HG03442 (cell line): ENCODE results near the gene RBM47.

Experiments
- ATAC-seq: cut with Tn5 transposase; IDR thresholded peaks from one replicate; pipeline ENCODE4 v1.9.1; 2021; ENCODE audit warnings: mild to moderate bottlenecking, moderate library complexity; ENCODE audit not compliant: unreplicated experiment

Gene RBM47

GRCh38 chr4:40626183-40626990, 3.3 kb downstream of the RBM47 start:
- no peak for ATAC-seq

GRCh38 chr4:40623707-40624106, 6.0 kb downstream of the RBM47 start:
- ATAC-seq: no peak

DNA sequence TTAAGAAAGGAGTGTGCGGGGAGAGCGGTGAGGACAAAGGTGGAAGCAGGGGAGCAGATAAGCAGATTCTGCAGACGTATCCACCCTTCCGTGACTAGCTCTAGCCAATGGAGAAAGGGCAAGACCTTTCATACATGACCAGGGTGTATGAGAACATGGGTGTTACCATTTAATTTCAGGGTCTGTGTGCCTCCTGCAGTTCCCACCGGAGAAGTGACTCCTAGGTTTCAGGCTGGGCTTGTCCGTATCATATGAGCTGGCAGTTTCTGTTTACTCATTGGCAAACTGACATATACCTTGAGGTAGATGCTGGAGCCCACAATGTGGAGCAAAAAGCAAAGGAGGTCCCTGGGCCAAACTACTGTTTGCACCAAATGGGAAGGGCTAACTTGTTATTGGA, 6.8 kb downstream of the RBM47 start:
- ATAC-seq: peak; percentile 47

DNA sequence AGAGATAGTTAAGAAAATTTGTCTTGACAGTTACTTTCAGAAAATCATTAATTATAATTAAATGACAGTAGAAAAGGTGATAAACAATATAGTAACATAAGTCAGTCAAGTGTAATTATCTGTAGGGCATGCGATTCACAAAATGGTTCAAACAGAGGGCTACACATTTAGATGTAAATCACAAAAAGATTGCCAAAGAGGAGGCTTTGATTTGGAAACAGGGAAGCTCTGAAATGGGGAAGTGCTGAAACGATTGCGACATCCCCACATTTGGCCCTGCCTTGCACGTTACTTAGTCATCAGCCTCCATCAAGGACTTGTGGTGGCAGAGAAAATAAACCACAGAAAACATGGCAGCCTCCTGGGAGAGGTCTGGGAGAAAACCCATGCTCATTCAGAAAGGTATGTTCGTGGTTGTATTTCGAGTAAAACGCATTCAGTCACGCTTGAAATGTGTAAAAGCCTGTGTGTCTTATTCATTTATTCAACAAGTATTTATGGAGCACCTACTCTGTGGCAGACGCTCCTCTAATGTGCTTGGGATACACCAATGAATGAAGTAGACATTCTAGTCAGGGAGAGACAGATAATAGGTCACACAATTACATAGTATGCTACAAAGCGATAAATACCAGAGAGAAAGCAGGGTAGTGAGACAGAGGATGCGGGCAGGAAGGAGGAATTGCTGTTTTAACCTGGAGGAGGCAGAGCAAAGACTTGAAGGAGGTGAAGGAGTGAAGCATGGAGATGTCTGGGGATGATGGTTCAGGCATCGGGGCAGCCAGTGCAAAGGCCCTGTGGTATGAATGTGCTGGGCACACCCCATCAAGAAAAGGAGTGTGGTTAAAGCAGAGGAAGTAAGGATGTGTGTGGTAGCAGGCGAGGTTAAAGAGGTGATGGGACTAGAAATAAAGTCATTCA, 7.8 kb downstream of the RBM47 start:
- ATAC-seq: peak; percentile 59

- no peak for ATAC-seq
These were observed 8.5 kb downstream of the RBM47 start for GRCh38 chr4:40621229-40621591.

DNA sequence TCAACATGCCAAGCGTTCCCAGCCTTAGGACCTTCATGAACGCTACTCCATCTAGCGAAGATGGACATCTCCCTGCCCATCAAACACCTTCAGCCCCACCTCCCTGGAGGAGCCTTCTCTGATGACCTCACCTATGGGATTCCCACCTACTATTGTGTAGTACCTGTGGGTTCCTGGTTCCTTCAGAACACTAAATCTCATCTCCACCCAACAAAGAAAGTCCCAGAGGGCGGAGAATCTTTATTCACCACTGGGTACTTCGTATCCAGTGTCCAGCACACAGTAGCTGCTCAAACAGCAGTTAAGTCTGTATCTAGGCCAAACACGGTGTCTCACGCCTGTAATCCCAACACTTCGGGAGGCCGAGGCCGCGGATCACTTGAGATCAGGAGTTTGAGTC, 10.1 kb downstream of the RBM47 start:
- no peak for ATAC-seq

DNA sequence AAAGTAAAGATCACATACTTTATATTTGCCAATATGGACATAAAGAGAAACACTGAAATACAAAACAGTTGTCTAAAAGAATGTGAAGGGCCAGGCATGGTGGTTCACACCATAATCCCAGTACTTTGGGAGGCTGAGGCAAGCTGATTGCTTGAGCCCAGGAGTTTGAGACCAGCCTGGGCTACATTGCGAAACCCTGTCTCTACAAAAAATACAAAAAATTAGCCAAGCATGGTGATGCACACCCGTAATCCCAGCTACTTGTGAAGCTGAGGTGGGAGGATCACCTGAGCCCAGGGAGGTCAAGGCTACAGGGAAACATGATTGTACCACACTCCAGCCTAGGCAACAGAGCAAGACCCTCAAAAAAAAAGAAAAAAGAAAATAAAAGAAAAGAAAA, 11.8 kb downstream of the RBM47 start:
- no peak for ATAC-seq

GRCh38 chr4:40614031-40614430, 15.6 kb downstream of the RBM47 start:
- ATAC-seq: no peak

DNA sequence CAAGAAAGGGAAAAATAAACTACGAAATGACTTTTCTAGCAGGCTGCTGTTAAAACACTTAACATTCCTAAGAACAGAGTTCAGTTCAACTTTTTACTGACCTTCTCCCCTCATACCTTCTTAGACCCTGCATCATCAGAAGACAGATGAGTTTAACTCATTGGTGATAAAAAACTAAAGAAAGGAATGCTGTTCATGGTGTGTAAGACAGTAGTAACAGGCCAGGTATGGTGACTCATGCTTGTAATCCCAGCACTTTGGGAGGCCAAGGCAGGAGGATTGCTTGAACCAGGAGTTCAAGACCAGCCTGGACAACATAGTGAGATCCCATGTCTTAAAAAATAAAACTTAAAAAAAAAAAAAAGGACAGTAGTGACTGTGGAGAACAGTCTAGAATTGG, 16.2 kb downstream of the RBM47 start:
- ATAC-seq: no peak

GRCh38 chr4:40612831-40613230, 16.8 kb downstream of the RBM47 start:
- no peak for ATAC-seq

DNA sequence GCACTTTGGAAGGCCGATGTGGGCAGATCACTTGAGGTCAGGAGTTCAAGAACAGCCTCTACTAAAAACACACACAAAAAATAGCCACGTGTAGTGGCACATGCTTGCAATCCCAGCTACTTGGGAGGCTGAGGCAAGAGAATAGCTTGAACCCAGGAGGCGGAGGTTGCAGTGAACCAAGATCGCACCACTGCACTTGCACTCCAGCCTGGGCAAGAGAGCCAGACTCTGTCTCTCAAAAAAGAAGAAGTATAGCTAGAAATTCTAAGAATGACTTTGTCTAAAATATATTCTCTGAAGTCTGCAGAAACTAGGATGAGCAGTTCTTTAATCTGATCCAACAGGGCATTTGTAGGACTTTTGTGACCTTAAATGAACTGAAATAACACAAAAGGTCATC, 17.4 kb downstream of the RBM47 start:
- no peak for ATAC-seq

GRCh38 chr4:40608628-40609027, 21.0 kb downstream of the RBM47 start:
- ATAC-seq: no peak

DNA sequence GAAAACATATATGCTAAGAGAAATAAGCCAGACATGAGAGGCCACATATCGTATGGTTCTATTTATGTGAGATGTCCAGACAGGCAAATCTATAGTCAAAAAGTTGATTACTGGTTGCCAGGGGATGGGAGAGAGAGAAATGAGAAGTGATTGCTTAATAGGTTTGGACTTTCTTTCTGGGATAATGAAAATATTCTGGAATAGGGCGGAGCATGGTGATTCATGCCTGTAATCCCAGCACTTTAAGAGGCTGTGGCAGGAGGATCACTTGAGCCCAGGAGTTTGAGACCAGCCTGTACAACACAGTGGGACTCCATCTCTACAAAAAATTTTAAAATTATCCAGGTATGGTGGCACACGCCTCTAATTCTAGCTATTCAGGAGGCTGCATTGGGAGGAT, 22.4 kb downstream of the RBM47 start:
- no peak for ATAC-seq

DNA sequence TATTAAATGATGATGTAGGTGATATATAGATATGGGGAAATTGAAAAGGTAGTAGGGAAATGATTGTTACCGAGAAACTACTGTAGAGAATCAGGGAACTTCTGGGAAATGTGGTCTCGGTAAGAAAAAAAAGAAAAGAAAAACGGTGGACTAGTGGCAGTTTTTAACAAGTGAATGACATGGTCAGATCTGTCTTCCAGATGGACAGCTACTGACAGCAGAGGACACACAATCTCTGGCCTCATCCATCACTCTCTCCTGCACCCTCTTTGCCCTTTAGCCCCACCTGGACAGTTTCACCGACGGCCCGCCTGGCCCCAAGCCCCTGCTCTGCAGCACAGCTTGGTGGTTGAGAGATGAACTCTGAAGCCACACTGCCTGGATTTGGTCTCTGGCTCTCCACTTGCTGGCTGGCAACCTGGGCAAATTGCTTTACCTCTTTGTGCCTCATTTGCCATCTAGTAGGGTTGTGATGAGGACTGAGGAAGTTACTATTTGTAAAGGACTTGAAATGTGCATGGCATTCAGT, 23.4 kb downstream of the RBM47 start:
- no peak for ATAC-seq

DNA sequence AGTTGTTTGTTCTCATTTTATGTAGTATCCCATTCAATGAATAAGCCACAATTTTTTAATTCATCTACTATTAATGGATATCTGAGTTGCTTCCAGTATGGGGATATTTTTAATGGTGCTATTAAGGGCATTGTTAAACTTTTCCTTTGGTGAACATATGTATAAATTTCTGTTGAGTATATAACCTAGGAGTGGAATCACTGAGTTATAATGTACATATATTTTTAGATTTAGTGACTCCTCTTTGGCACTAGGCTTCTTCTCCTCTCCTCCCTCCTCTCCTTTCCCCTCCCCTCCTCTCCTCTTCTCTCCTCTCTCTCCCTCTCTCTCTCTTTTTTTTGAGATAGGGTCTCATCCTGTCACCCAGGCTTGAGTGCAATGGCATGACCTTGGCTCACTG, 26.4 kb downstream of the RBM47 start:
- no peak for ATAC-seq

GRCh38 chr4:40601641-40602040, 28.0 kb downstream of the RBM47 start:
- no peak for ATAC-seq

- no peak for ATAC-seq
These were observed 28.8 kb downstream of the RBM47 start for GRCh38 chr4:40600850-40601249.

GRCh38 chr4:40599431-40599830, 30.2 kb downstream of the RBM47 start:
- ATAC-seq: no peak

- ATAC-seq: no peak
These were observed 33.1 kb downstream of the RBM47 start for GRCh38 chr4:40596522-40596921.

DNA sequence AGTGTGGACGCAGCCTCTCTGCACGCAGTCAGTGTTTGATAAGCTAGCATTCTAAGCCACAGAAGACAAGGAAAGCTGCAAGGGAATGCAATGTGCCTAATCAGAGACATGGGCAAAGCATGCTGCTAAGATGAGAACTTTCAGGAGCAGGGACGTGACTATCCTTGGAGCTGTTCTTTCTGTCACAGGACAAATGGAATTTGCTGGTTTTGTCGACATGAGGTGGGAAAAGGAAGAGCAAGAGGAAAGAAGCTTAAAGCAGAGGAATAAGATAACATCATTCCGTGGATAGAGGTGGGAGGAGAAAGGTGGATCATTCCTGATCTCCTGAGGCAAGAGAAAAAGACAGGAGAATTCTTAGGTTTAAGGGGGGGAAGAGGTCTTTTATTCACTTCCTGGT, 33.7 kb downstream of the RBM47 start:
- ATAC-seq: no peak

GRCh38 chr4:40594261-40595178, 35.1 kb downstream of the RBM47 start:
- ATAC-seq: no peak
